MM.1S (cell line): ENCODE measurements around the gene HNRNPDL.

Experiments used
- CTCF ChIP-seq: fragments of 300-600 bp; sonication (generic); IDR thresholded peaks from 2 replicates; pipeline ENCODE4 v1.5.1; 2016; ENCODE audit warnings: antibody characterized with exemption, low read length, mixed read lengths
- EZH2 ChIP-seq: fragments of 300-600 bp; sonication (generic); optimal IDR thresholded peaks from 2 replicates; pipeline ENCODE3; 2017; ENCODE audit warnings: low read depth, mild to moderate bottlenecking, antibody characterized with exemption, low read length, mixed read lengths

GRCh38 chr4:82421796-82422560 lies 8.3 kb downstream of the HNRNPDL start:
- TF ChIP-seq EZH2, result no peak
- TF ChIP-seq CTCF, result no peak
